Ascending aorta (tissue), 2 donors: ENCODE data around the gene FGD4. TPM values are rescaled to one million over a fixed set of nuclear protein-coding genes. Genes with fewer than 3 reads are reported as not detected.

ENCODE experiments used
- DNase-seq, 2 donors: peaks; one replicate each; pipeline ENCODE4 v3.0.0-alpha.2; 2019; ENCODE audit warnings: low spot score in 2 of 2
- H3K27ac ChIP-seq, 2 donors: fragments of 200-600 bp; sonication (generic); one replicate each; pipeline ENCODE4 v1.5.1; 2016 to 2017; ENCODE audit warnings: mild to moderate bottlenecking in 1 of 2
- H3K27me3 ChIP-seq: fragments of 200-600 bp; sonication (generic); one replicate; pipeline ENCODE4 v1.5.1; 2017
- H3K36me3 ChIP-seq, 2 donors: fragments of 200-600 bp; sonication (generic); one replicate each; pipeline ENCODE4 v1.5.1; 2016
- H3K4me1 ChIP-seq, 2 donors: fragments of 200-600 bp; sonication (generic); one replicate each; pipeline ENCODE4 v1.5.1; 2016 to 2017; ENCODE audit warnings: mild to moderate bottlenecking in 1 of 2
- H3K4me3 ChIP-seq, 2 donors: fragments of 200-600 bp; sonication (generic); one replicate each; pipeline ENCODE4 v1.5.1; 2016 to 2017; ENCODE audit warnings: mild to moderate bottlenecking in 1 of 2
- H3K9me3 ChIP-seq, 2 donors: fragments of 200-600 bp; sonication (generic); one replicate each; pipeline ENCODE4 v1.5.1; 2016
- intact Hi-C: fragments of 100-400 bp; cut with DNase I; formaldehyde crosslinking; loops from one replicate; pipeline ENCODE4 v1.15.1; 2023
- total RNA-seq: library from RNA; depleted of rRNA; stranded (reverse); fragments of >200 nt; gene quantifications from one replicate; pipeline ENCODE4 v1.1.0, GENCODE V29; 2016
- TF ChIP-seq, protein P1 (sequence below), 3 experiments: fragments of 200-600 bp in 2 of 3; fragments of 450-650 bp in 1 of 3; sonication (generic) in 2 of 3; IDR thresholded peaks; one replicate each; pipeline ENCODE4 v1.5.1; 2016 to 2019; ENCODE audit warnings: antibody characterized with exemption in 3 of 3, mild to moderate bottlenecking in 1 of 3, moderate library complexity in 1 of 3

FGD4 gene
- total RNA-seq, 1 donor from 2014 or later, result 47.5 TPM

DNA sequence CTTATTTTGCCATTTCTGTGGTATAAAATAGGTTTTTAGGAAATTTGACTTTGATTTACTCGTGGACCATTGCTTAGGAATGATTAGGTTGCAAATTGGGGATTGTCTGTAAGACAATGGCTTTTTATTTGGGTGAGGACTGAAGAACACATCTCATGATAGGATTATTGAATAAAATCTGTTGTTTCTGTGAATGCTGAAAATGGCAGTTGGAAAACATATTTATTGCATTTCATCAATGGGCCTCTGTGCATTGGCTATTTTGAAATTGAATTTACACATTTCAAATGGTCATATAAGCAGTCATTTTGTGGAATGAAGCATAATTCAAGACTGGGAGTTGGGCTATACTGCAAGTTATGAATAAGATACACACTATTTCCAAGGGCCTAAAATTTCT, 46.0 kb downstream of the FGD4 start:
- intact Hi-C loops, result loop anchor here (5.0 kb wide), 1 partner anchor 43 kb away; no protein-coding TSS in a partner anchor
- no peak overlapping the region for H3K4me3 ChIP-seq

DNA sequence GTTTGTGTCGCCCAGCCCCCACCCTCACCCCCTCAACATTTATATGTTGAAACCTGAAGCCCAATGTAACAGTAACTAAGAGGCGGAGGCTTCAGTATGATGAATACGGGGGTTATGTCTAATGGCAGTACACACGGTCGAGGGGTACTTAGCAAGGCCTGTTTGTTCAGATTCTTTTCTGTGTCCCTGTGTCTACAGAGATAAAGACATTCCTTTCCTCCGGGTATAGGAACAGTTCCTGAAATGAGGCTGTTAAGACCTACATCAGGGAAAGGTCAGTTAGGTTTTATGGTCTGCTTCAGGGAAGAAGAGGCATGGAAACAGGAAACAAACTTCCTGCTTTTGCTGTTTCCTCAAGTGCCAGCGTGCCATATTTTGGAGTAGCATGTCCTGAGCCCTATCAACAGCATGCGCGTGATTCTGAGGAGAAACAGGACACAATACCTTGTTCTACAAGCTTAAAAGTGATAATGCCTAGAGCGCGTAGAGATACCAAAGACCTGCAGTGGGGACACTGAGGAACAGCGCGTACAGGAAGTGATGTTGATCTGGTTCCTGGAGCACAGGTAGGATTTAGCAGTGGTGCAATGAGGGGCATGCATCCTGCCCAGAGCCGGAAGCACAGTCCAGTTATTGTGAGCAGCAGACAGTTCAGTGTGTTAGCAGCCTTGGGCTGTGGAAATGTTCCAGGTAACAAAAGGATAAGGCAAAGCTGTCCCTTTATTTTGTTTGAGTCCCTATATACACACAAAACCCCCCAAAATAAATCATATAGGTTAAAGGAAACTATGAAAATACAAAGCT, 47.2 kb downstream of the FGD4 start:
- Histone ChIP-seq H3K4me3 (no peak overlapping the region), H3K27me3 (no peaks in the 10 kb centered on the region), H3K4me1 (no peaks in the 10 kb centered on the region), H3K27ac (no peak overlapping the region), H3K36me3 (no peaks in the 10 kb centered on the region), H3K9me3 (no peaks in the 10 kb centered on the region)
- intact Hi-C loops, result loop anchor here (5.0 kb wide), 1 partner anchor 44 kb away; no protein-coding TSS in a partner anchor
- TF ChIP-seq, protein P1, sequence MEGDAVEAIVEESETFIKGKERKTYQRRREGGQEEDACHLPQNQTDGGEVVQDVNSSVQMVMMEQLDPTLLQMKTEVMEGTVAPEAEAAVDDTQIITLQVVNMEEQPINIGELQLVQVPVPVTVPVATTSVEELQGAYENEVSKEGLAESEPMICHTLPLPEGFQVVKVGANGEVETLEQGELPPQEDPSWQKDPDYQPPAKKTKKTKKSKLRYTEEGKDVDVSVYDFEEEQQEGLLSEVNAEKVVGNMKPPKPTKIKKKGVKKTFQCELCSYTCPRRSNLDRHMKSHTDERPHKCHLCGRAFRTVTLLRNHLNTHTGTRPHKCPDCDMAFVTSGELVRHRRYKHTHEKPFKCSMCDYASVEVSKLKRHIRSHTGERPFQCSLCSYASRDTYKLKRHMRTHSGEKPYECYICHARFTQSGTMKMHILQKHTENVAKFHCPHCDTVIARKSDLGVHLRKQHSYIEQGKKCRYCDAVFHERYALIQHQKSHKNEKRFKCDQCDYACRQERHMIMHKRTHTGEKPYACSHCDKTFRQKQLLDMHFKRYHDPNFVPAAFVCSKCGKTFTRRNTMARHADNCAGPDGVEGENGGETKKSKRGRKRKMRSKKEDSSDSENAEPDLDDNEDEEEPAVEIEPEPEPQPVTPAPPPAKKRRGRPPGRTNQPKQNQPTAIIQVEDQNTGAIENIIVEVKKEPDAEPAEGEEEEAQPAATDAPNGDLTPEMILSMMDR (IDR thresholded peaks at IDR 0.05), result no peak
- DNase-seq, result no peak

More for the DNA sequence above, 46.0 kb downstream of the FGD4 start:
- Histone ChIP-seq H3K36me3 (no peaks in the 10 kb centered on the region), H3K4me1 (no peaks in the 10 kb centered on the region), H3K9me3 (no peaks in the 10 kb centered on the region), H3K27ac (no peak overlapping the region), H3K27me3 (no peaks in the 10 kb centered on the region)
- TF ChIP-seq, protein P1 (IDR thresholded peaks at IDR 0.05), result no peak
- DNase-seq, result no peak

DNA sequence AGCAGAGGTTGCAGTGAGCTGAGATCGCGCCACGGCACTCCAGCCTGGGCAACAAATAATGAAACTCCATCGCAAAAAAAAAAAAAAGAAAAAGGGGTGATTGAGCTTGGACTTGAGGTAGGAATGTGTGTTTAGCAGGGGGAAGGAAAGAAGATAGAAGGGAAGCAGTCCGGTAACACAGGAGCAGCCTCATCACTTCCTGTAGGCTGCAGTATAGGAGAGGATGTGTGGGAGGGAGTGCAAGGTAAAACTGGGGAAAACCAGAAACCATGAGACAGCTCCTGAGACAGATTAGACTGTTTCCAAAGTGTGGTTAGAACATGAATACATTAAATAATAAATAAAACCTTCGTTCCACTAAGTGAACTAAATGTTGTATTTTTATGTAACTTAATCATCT, 49.2 kb downstream of the FGD4 start:
- intact Hi-C loops, result loop anchor here (5.0 kb wide), 1 partner anchor 46 kb away; no protein-coding TSS in a partner anchor
- TF ChIP-seq, protein P1 (IDR thresholded peaks at IDR 0.05), result no peak
- Histone ChIP-seq H3K4me3 (no peak overlapping the region), H3K4me1 (no peaks in the 10 kb centered on the region), H3K9me3 (no peaks in the 10 kb centered on the region), H3K36me3 (no peaks in the 10 kb centered on the region), H3K27me3 (no peaks in the 10 kb centered on the region), H3K27ac (no peak overlapping the region)
- no peak for DNase-seq

DNA sequence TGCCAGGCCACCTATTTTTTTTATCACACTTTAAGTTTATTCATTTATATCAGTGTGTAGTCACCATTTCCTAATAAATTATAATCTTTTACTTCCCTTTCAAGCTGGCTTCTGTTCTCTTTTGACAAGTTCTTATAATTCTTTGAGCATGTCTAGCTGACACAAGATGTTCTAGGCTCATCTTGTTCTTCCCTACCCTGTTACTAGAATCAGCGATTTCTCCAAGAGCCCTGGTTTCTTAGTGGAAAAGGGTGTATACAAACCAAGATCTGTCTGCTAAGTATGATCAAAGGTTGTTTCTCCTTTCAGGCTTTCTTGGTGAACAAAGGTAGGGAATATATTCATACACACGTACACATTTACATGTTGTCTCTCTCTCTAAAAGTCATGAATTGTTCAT, 51.0 kb downstream of the FGD4 start:
- no peak overlapping the region for H3K27ac ChIP-seq
- intact Hi-C loops, result no loop called here

DNA sequence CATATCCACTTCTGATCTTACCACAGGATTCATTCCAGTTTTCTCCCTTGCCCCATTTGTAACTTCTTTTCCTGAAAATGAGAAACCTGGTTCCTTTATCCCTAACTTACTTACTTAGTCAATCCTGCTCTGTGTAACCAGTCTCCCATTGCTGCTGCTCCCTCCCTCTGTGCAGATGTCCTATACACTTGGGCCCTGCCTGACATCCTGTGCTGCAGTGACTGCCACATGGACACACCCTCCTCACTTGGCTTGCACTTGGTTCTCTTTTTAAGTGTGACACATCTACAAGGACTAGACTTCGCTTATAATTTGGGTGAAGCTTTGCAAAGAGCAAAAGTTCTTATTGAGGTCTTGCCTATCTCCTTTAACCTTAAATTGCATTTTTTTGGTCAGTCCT, 51.4 kb downstream of the FGD4 start:
- TF ChIP-seq, protein P1 (IDR thresholded peaks at IDR 0.05), result no peak
- DNase-seq, result no peak
- Histone ChIP-seq H3K4me3 (no peak overlapping the region), H3K27me3 (no peaks in the 10 kb centered on the region), H3K4me1 (peaks cover 0 to 5% of the 10 kb centered on the region in 2 donors), H3K27ac (no peak overlapping the region), H3K9me3 (no peaks in the 10 kb centered on the region), H3K36me3 (no peaks in the 10 kb centered on the region)
- intact Hi-C loops, result no loop called here

More for the DNA sequence above, 51.0 kb downstream of the FGD4 start:
- Histone ChIP-seq H3K9me3 (no peaks in the 10 kb centered on the region), H3K27me3 (no peaks in the 10 kb centered on the region), H3K36me3 (no peaks in the 10 kb centered on the region), H3K4me3 (no peak overlapping the region), H3K4me1 (peaks cover 0 to 5% of the 10 kb centered on the region in 2 donors)
- DNase-seq, result no peak
- TF ChIP-seq, protein P1 (IDR thresholded peaks at IDR 0.05), result no peak
